CD14-positive monocyte (primary cell): ENCODE data around the gene HCAR1. TPM values are rescaled to one million over a fixed set of nuclear protein-coding genes. Genes with fewer than 3 reads are reported as not detected.

Experiments
- DNase-seq, 3 donors: peaks; one replicate each; pipeline ENCODE4 v3.0.0-alpha.2; 2011 to 2022
- H2AFZ ChIP-seq: 2 replicates; pipeline ENCODE4 v1.6.0; 2012; ENCODE audit warnings: mild to moderate bottlenecking, low read depth, low read length, inconsistent platforms; ENCODE audit not compliant: insufficient read depth, poor library complexity, severe bottlenecking
- H3K27ac ChIP-seq, 2 donors: 1 replicate in 1 of 2; 2 replicates in 1 of 2; pipeline ENCODE4 v1.5.1; 2012 to 2013; ENCODE audit warnings: low read length in 2 of 2, control low read depth in 1 of 2, inconsistent platforms in 1 of 2, low read depth in 1 of 2, mild to moderate bottlenecking in 1 of 2
- H3K27me3 ChIP-seq, 2 donors: one replicate each; pipeline versions ENCODE4 v1.6.0 to v1.6.1; 2011 to 2013; ENCODE audit warnings: low read length in 2 of 2; ENCODE audit not compliant: control insufficient read depth in 2 of 2, insufficient read depth in 2 of 2
- H3K36me3 ChIP-seq, 2 donors: replicated peaks in 1 of 2; 1 replicate in 1 of 2; 2 replicates in 1 of 2; pipeline versions ENCODE4 v1.5.1 to v1.6.1; 2012 to 2013; ENCODE audit warnings: low read length in 2 of 2, control low read depth in 1 of 2, inconsistent platforms in 1 of 2, mild to moderate bottlenecking in 1 of 2; ENCODE audit not compliant: insufficient read depth in 2 of 2, control insufficient read depth in 1 of 2
- H3K4me1 ChIP-seq, 2 donors: 1 replicate in 1 of 2; 2 replicates in 1 of 2; pipeline versions ENCODE4 v1.5.1 to v1.6.1; 2012 to 2013; ENCODE audit warnings: low read length in 2 of 2, control low read depth in 1 of 2, inconsistent platforms in 1 of 2, mild to moderate bottlenecking in 1 of 2, moderate library complexity in 1 of 2; ENCODE audit not compliant: insufficient read depth in 2 of 2, control insufficient read depth in 1 of 2
- H3K4me2 ChIP-seq: replicated peaks from 2 replicates; pipeline ENCODE3; 2012; ENCODE audit warnings: low read length, moderate library complexity, mild to moderate bottlenecking; ENCODE audit not compliant: poor library complexity, severe bottlenecking; ENCODE audit errors: extremely low read depth
- H3K4me3 ChIP-seq, 3 experiments: fragments of 200-600 bp in 1 of 3; sonication (generic) in 1 of 3; replicated peaks in 1 of 3; 1 replicate in 2 of 3; 2 replicates in 1 of 3; pipeline ENCODE4 v1.5.1; 2011 to 2013; ENCODE audit warnings: low read length in 3 of 3, mild to moderate bottlenecking in 3 of 3, control low read depth in 2 of 3, low read depth in 2 of 3, inconsistent platforms in 1 of 3, moderate library complexity in 1 of 3
- H3K79me2 ChIP-seq: 2 replicates; pipeline ENCODE4 v1.6.0; 2012; ENCODE audit warnings: mild to moderate bottlenecking, control low read depth, inconsistent platforms, low read length, moderate library complexity; ENCODE audit not compliant: insufficient read depth
- H3K9ac ChIP-seq: 2 replicates; pipeline ENCODE4 v1.6.0; 2017; ENCODE audit warnings: low read length, mild to moderate bottlenecking; ENCODE audit not compliant: insufficient read depth, poor library complexity, severe bottlenecking
- H3K9me3 ChIP-seq, 2 donors: replicated peaks in 1 of 2; 1 replicate in 1 of 2; 2 replicates in 1 of 2; pipeline versions ENCODE4 v1.5.1 to v1.6.1; 2012 to 2013; ENCODE audit warnings: low read length in 2 of 2, control low read depth in 1 of 2; ENCODE audit not compliant: control insufficient read depth in 1 of 2, insufficient read depth in 1 of 2
- H4K20me1 ChIP-seq: 2 replicates; pipeline ENCODE4 v1.6.0; 2012; ENCODE audit warnings: mild to moderate bottlenecking, low read length, control low read depth, moderate library complexity; ENCODE audit not compliant: insufficient read depth
- H3K27ac Mint-ChIP-seq, 7 donors: one replicate each; pipeline ENCODE4 v1.8.0; 2020; ENCODE audit warnings: mild to moderate bottlenecking in 7 of 7, mixed read lengths in 7 of 7, moderate library complexity in 6 of 7, inconsistent platforms in 2 of 7
- H3K27me3 Mint-ChIP-seq, 3 donors: one replicate each; pipeline ENCODE4 v1.8.0; 2021 to 2022; ENCODE audit warnings: low read depth in 3 of 3, mild to moderate bottlenecking in 3 of 3, mixed read lengths in 3 of 3, moderate library complexity in 3 of 3, inconsistent platforms in 1 of 3
- H3K36me3 Mint-ChIP-seq, 2 donors: one replicate each; pipeline ENCODE4 v1.8.0; 2020; ENCODE audit warnings: mixed read lengths in 2 of 2, inconsistent platforms in 1 of 2, mild to moderate bottlenecking in 1 of 2
- H3K4me1 Mint-ChIP-seq: one replicate; pipeline ENCODE4 v1.8.0; 2020; ENCODE audit warnings: mild to moderate bottlenecking, mixed read lengths
- H3K4me3 Mint-ChIP-seq, 2 donors: one replicate each; pipeline ENCODE4 v1.8.0; 2020; ENCODE audit warnings: mild to moderate bottlenecking in 2 of 2, mixed read lengths in 2 of 2, moderate library complexity in 1 of 2
- H3K9me3 Mint-ChIP-seq, 7 donors: one replicate each; pipeline ENCODE4 v1.8.0; 2020 to 2022; ENCODE audit warnings: mixed read lengths in 7 of 7, mild to moderate bottlenecking in 6 of 7, moderate library complexity in 6 of 7, inconsistent platforms in 2 of 7
- WGBS: methylation state at CpG from one replicate; pipeline ENCODE4 v1.1.5; 2013; ENCODE audit warnings: missing lambda C conversion rate; ENCODE audit not compliant: insufficient coverage; 5-methylcytosine and 5-hydroxymethylcytosine counted together
- intact Hi-C, 2 donors: fragments of 100-400 bp; cut with micrococcal nuclease; formaldehyde crosslinking; loops; one replicate each; pipeline versions ENCODE4 v1.15.0 to v1.15.1; 2023
- polyA minus RNA-seq: library from RNA; depleted of rRNA, polyadenylated mRNA; stranded (reverse); fragments of >200 nt; gene quantifications from 2 replicates; pipeline ENCODE4 v1.2.3, GENCODE V29; 2012
- polyA plus RNA-seq, 3 donors: library from polyadenylated mRNA; depleted of rRNA in 1 of 3; unstranded in 2 of 3; stranded (reverse) in 1 of 3; fragments of 300-500 nt in 2 of 3; fragments of >200 nt in 1 of 3; fragmentation: Illumina TruSeq in 2 of 3; gene quantifications; 1 replicate in 2 of 3; 2 replicates in 1 of 3; pipeline ENCODE4 v1.2.3, GENCODE V29; 2012 to 2021
- total RNA-seq, 12 experiments: library from RNA in 1 of 12; stranded (reverse) in 1 of 12; fragments of 120-200 nt in 1 of 12; gene quantifications; one replicate each; pipeline ENCODE4 v1.2.4 and lab custom pipeline; 2013 to 2026; ENCODE audit warnings: mixed read lengths in 6 of 12, inconsistent platforms in 1 of 12
- TF ChIP-seq, protein P1 (sequence below): fragments of 200-600 bp; IDR thresholded peaks from one replicate; pipeline ENCODE4 v1.8.0; 2022; ENCODE audit warnings: antibody characterized with exemption, mild to moderate bottlenecking

HCAR1 gene, protein sequence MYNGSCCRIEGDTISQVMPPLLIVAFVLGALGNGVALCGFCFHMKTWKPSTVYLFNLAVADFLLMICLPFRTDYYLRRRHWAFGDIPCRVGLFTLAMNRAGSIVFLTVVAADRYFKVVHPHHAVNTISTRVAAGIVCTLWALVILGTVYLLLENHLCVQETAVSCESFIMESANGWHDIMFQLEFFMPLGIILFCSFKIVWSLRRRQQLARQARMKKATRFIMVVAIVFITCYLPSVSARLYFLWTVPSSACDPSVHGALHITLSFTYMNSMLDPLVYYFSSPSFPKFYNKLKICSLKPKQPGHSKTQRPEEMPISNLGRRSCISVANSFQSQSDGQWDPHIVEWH
- total RNA-seq (2013): not detected
- polyA plus RNA-seq (not detected), polyA minus RNA-seq (not detected in 2 replicates), total RNA-seq (lab: John Stamatoyannopoulos, UW) (0 to 2.4 (median 0.37) reads per million in 11 experiments)

DNA sequence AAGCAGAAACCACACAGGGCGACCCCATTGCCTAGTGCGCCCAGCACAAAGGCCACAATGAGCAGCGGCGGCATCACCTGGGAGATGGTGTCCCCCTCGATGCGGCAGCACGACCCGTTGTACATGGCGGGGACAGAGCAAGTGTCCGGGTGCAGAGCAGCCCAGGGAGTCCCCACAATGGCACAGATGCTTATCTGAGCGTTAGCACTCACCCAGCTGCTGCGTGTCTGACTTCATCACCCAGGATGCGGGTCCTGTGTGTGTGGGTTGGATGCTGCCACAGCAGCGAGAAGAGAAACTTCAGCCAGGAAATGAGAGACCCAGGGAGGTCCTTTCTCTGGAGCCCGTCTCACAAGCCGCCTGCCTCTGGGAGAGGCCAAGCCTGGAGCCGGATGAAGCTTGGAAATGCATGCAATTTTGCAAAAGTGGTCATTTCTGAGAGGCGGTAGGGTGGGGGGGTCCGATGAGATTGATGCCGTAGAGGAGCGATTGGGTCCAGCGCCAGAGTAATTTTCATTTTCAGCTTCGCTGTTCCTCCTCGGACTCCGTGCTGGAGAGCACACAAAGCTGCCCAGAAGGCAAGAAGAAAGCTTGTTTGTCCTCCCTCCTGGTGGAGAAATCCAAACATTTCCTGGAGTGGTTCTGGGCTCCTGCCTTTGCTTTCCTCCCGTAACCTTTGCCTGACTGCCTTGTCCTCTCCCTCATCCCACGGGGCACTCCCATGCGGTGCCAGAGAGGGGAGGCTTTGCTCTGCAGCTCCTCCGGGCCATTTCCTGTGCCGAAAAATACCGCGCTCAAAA is at the start of gene HCAR1:
HCAR1 (minus strand) TSS at position 630 of the 800 bp plus-strand sequence; CDS start at position 125, 505 bp downstream.
- Histone ChIP-seq H3K27ac (no peak within 1 kb of the TSS), H3K36me3 (no peaks in the 10 kb centered on the region), H3K9ac (no peak within 1 kb of the TSS), H3K9me3 (no peaks in the 10 kb centered on the region), H4K20me1 (no peaks in the 10 kb centered on the region), H3K27me3 (peaks cover 0 to 5% of the 10 kb centered on the region in 2 donors), H3K4me3 (no peak within 1 kb of the TSS), H2AFZ (no peak within 1 kb of the TSS), H3K4me1 (peaks cover 34 to 41% of the 10 kb centered on the region in 2 donors), H3K4me2 (no peak within 1 kb of the TSS), H3K79me2 (no peaks in the 10 kb centered on the region)
- peaks cover 42% of the 10 kb centered on the region for H3K4me1 Mint-ChIP-seq
- no peak for DNase-seq
- H3K27me3 Mint-ChIP-seq: peaks cover 6 to 12% (median 11%) of the 10 kb centered on the region in 3 donors
- peak within 1 kb of the TSS in 4 of 7 donors; percentile 2 to 65 (median 32) for H3K27ac Mint-ChIP-seq
- H3K4me3 Mint-ChIP-seq: peak within 1 kb of the TSS; percentile 39 to 53
- peaks cover 0 to 6% (median 0%) of the 10 kb centered on the region in 7 donors for H3K9me3 Mint-ChIP-seq
- 91% methylated on average over 26 of the region's 32 CpGs for WGBS
- H3K36me3 Mint-ChIP-seq: peaks cover 0 to 3% of the 10 kb centered on the region in 2 donors
- intact Hi-C loops: loop anchor here in 1 of 2 donors (10.0 kb wide), 1 partner anchor 46 kb away; no protein-coding TSS in a partner anchor
- TF ChIP-seq, protein P1, sequence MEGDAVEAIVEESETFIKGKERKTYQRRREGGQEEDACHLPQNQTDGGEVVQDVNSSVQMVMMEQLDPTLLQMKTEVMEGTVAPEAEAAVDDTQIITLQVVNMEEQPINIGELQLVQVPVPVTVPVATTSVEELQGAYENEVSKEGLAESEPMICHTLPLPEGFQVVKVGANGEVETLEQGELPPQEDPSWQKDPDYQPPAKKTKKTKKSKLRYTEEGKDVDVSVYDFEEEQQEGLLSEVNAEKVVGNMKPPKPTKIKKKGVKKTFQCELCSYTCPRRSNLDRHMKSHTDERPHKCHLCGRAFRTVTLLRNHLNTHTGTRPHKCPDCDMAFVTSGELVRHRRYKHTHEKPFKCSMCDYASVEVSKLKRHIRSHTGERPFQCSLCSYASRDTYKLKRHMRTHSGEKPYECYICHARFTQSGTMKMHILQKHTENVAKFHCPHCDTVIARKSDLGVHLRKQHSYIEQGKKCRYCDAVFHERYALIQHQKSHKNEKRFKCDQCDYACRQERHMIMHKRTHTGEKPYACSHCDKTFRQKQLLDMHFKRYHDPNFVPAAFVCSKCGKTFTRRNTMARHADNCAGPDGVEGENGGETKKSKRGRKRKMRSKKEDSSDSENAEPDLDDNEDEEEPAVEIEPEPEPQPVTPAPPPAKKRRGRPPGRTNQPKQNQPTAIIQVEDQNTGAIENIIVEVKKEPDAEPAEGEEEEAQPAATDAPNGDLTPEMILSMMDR: no peak

DNA sequence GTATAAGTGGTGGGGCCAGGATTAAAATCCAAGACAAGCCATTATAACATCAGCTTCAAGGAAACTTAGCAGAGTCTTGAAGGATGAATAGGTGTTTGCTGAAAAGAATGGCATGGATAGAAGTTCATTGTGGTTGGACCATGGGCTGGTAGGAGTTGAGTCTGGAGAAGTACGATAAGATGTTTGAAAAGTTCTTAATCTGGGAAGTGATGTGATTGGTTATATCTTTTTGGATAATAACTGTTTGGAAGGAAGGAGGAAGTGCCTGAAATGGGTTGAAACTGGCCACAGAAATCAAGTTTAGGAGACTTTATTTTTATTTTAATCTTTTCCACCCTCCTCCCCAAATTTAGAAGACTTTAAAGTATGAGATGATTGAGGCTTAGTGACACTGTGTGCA is 26.9 kb upstream of the HCAR1 start:
- H4K20me1 ChIP-seq: peaks cover 14% of the 10 kb centered on the region
- H3K9ac ChIP-seq: no peak overlapping the region
- WGBS: 71% methylated on average over 1 of the region's 1 CpG
- DNase-seq: no peak
- H3K4me3 ChIP-seq: no peak overlapping the region
- intact Hi-C loops: loop anchor here in 1 of 2 donors (10.0 kb wide), 1 partner anchor 233 kb away; the partner anchor contains the start of genes KNTC1 and RSRC2
- peaks cover 6 to 10% of the 10 kb centered on the region in 2 donors for H3K4me1 ChIP-seq
- H3K27ac ChIP-seq: no peak overlapping the region
- H3K4me2 ChIP-seq: no peak overlapping the region
- H3K27me3 Mint-ChIP-seq: no peaks in the 10 kb centered on the region
- peaks cover 56 to 89% of the 10 kb centered on the region in 2 donors for H3K36me3 ChIP-seq
- H3K9me3 ChIP-seq: no peaks in the 10 kb centered on the region
- H3K4me1 Mint-ChIP-seq: peaks cover 15% of the 10 kb centered on the region
- H2AFZ ChIP-seq: no peak overlapping the region
- no peaks in the 10 kb centered on the region for H3K27me3 ChIP-seq
- TF ChIP-seq, protein P1: no peak
- no peaks in the 10 kb centered on the region for H3K9me3 Mint-ChIP-seq
- H3K27ac Mint-ChIP-seq: peak overlapping the region in 4 of 7 donors; percentile 38 to 70 (median 50)
- H3K36me3 Mint-ChIP-seq: peaks cover 62 to 80% of the 10 kb centered on the region in 2 donors
- H3K4me3 Mint-ChIP-seq: no peak overlapping the region
- H3K79me2 ChIP-seq: peaks cover 52% of the 10 kb centered on the region
